Heart left ventricle (tissue), 16 donors: ENCODE results near the gene DLGAP4. TPM values are rescaled to one million over a fixed set of nuclear protein-coding genes. Genes with fewer than 3 reads are reported as not detected.

Experiments used
- ATAC-seq, 4 donors: fragments of 200-7000 bp; cut with Tn5 transposase; one replicate each; pipeline ENCODE4 v1.9.1; 2020 to 2022; ENCODE audit warnings: moderate library complexity in 4 of 4, mild to moderate bottlenecking in 3 of 4, moderate number of reproducible peaks in 1 of 4
- DNase-seq, 5 donors: peaks; one replicate each; pipeline ENCODE4 v3.0.0-alpha.2; 2020
- H3K27ac ChIP-seq, 12 donors: fragments of 200-600 bp; sonication (generic) in 4 of 12; one replicate each; pipeline versions ENCODE4 v1.5.0 to v1.8.0; 2016 to 2022; ENCODE audit warnings: mild to moderate bottlenecking in 2 of 12
- H3K27me3 ChIP-seq, 9 donors: fragments of 200-600 bp; sonication (generic) in 2 of 9; one replicate each; pipeline versions ENCODE4 v1.5.1 to v1.8.0; 2016 to 2022; ENCODE audit warnings: mild to moderate bottlenecking in 3 of 9
- H3K36me3 ChIP-seq, 9 donors: fragments of 200-600 bp; sonication (generic) in 2 of 9; one replicate each; pipeline versions ENCODE4 v1.5.0 to v1.8.0; 2018 to 2022; ENCODE audit warnings: mild to moderate bottlenecking in 2 of 9
- H3K4me1 ChIP-seq, 12 donors: fragments of 200-600 bp; sonication (generic) in 4 of 12; one replicate each; pipeline versions ENCODE4 v1.5.0 to v1.8.0; 2016 to 2022; ENCODE audit warnings: mild to moderate bottlenecking in 3 of 12
- H3K4me3 ChIP-seq, 12 donors: fragments of 200-600 bp; sonication (generic) in 4 of 12; one replicate each; pipeline versions ENCODE4 v1.5.0 to v1.8.0; 2017 to 2022; ENCODE audit warnings: mild to moderate bottlenecking in 9 of 12, moderate library complexity in 4 of 12
- H3K9me3 ChIP-seq, 12 donors: fragments of 200-600 bp; sonication (generic) in 4 of 12; one replicate each; pipeline versions ENCODE4 v1.5.0 to v1.8.0; 2016 to 2022; ENCODE audit warnings: mild to moderate bottlenecking in 1 of 12
- CTCF ChIP-seq, 12 donors: fragments of 200-600 bp; sonication (generic) in 4 of 12; IDR thresholded peaks; one replicate each; pipeline versions ENCODE4 v1.5.0 to v1.8.0; 2018 to 2022; ENCODE audit warnings: antibody characterized with exemption in 12 of 12, mild to moderate bottlenecking in 5 of 12
- POLR2A ChIP-seq, 2 donors: fragments of 450-650 bp; IDR thresholded peaks; one replicate each; pipeline ENCODE4 v1.6.1; 2017; ENCODE audit warnings: antibody characterized with exemption in 2 of 2, mild to moderate bottlenecking in 2 of 2, moderate library complexity in 2 of 2
- WGBS, 4 donors: extraction: QIAGEN DNeasy Blood & Tissue Kit in 2 of 4; methylation state at CpG; one replicate each; pipeline versions ENCODE4 v1.1.5 to v1.1.7; 2013 to 2018; 5-methylcytosine and 5-hydroxymethylcytosine counted together
- intact Hi-C, 10 donors: fragments of 100-400 bp; cut with DNase I; formaldehyde crosslinking; loops; one replicate each; pipeline versions ENCODE4 v1.11.1 to v1.14.2; 2022
- polyA plus RNA-seq, 2 donors: library from polyadenylated mRNA; stranded (reverse); fragments of 200-250 nt; gene quantifications; one replicate each; pipeline ENCODE4 v1.2.3, GENCODE V29; 2013
- total RNA-seq, 9 donors: library from RNA; depleted of rRNA in 2 of 9; stranded (reverse); fragments of >200 nt in 2 of 9; fragmentation: NEBNext Ultra II Directional in 3 of 9; extraction: Animal tissue kit (Norgen Biotek cat#: 25700) in 3 of 9; gene quantifications; one replicate each; pipeline versions ENCODE4 v1.1.0 to v1.2.4, GENCODE V29; 2016 to 2023
- donor health status: ischemic (EF 13 %, LVEDD 7.1; RV severe dilation, severe dysfunction).
- donor health status: healthy with polysubstance abuse.
- donor health status: DM: no; HTN: yes; CAD: no.
- donor health status: DM: no; HTN: no; CAD: no.
- donor health status: ischemic (EF 25% LVEDD 6.9; RV normal size, moderate dysfunction).
- donor health status: ischemic (EF 25% LVEDD 5.7; RV mildly dilated, moderate dysfunction).
- donor health status: healthy.
- donor health status: DM: yes; HTN: yes; CAD: no.
- donor health status: ischemic (EF 35%, LVEDD 5.7; RV mildly dilated, moderate dysfunction).
- donor health status: nonischemic (EF 11% LVEDD 7.7; RV severe dilation, severe dysfunction).
- donor health status: DM: yes; HTN: yes; CAD: no.
- donor health status: PGD.
- donor health status: ischemic (EF 29% LVEDD 5.4; RV normal size, mild dysfunction).
- donor health status: nonischemic (EF 23%, LVEDD 6.1; RV moderate dilation, normal function).

Gene DLGAP4
- total and polyA plus RNA-seq, 11 donors = 25.6 to 76.7 (median 55.1) TPM

- Histone ChIP-seq H3K36me3 (peaks cover 0 to 58% (median 50%) of the 10 kb centered on the region in 9 donors), H3K4me1 (peaks cover 0 to 6% (median under 1%) of the 10 kb centered on the region in 12 donors), H3K27me3 (no peaks in the 10 kb centered on the region), H3K4me3 (no peak overlapping the region), H3K27ac (peak overlapping the region in 1 of 12 donors; percentile 86), H3K9me3 (no peaks in the 10 kb centered on the region)
- intact Hi-C loops = no loop called here
- TF ChIP-seq POLR2A (IDR thresholded peaks at IDR 0.05) = no peak
- no peak for TF ChIP-seq CTCF (IDR thresholded peaks at IDR 0.05)
- ATAC-seq (peak in 2 of 4 donors; percentile 3 to 7), DNase-seq (no peak)
- 84 to 89% (median 84%) methylated on average over 10 to 18 of the region's 18 CpGs for WGBS, 4 donors
Observed at GRCh38 chr20:36528176-36528874, 222.2 kb downstream of the DLGAP4 start.

GRCh38 chr20:36528875-36529417 is 222.8 kb downstream of the DLGAP4 start:
- no peak overlapping the region for H3K4me3 ChIP-seq
- 72 to 81% (median 75%) methylated on average over 13 to 14 of the region's 14 CpGs for WGBS, 4 donors
- H3K27ac ChIP-seq = peak overlapping the region in 1 of 12 donors; percentile 86
- H3K27me3 ChIP-seq = no peaks in the 10 kb centered on the region
- peaks cover 0 to 52% (median 46%) of the 10 kb centered on the region in 9 donors for H3K36me3 ChIP-seq
- ATAC-seq (peak in 3 of 4 donors; percentile 9 to 22 (median 11)), DNase-seq (no peak)
- intact Hi-C loops = no loop called here
- TF ChIP-seq CTCF (IDR thresholded peaks at IDR 0.05) (no peak), POLR2A (IDR thresholded peaks at IDR 0.05) (no peak)
- H3K9me3 ChIP-seq = no peaks in the 10 kb centered on the region
- peaks cover 0 to 2% (median 0%) of the 10 kb centered on the region in 12 donors for H3K4me1 ChIP-seq

GRCh38 chr20:36532388-36532787 is 226.2 kb downstream of the DLGAP4 start:
- H3K27ac ChIP-seq = no peak overlapping the region
- peaks cover 0 to 17% (median 13%) of the 10 kb centered on the region in 9 donors for H3K36me3 ChIP-seq
- no peak overlapping the region for H3K4me3 ChIP-seq
- no peaks in the 10 kb centered on the region for H3K4me1 ChIP-seq
- H3K9me3 ChIP-seq = no peaks in the 10 kb centered on the region
- TF ChIP-seq CTCF (IDR thresholded peaks at IDR 0.05) = no peak
- no peak for TF ChIP-seq POLR2A (IDR thresholded peaks at IDR 0.05)
- DNase-seq (no peak), ATAC-seq (no peak)
- WGBS, 4 donors = 86 to 93% (median 91%) methylated on average over 10 of the region's 10 CpGs
- intact Hi-C loops = no loop called here
- no peaks in the 10 kb centered on the region for H3K27me3 ChIP-seq

GRCh38 chr20:36532822-36533221 is 226.7 kb downstream of the DLGAP4 start:
- ATAC-seq = no peak
- intact Hi-C loops = no loop called here
- Histone ChIP-seq H3K27me3 (no peaks in the 10 kb centered on the region), H3K4me1 (peaks cover 0 to 4% (median 0%) of the 10 kb centered on the region in 12 donors), H3K27ac (no peak overlapping the region), H3K9me3 (no peaks in the 10 kb centered on the region), H3K4me3 (no peak overlapping the region), H3K36me3 (peaks cover 0 to 13% (median 8%) of the 10 kb centered on the region in 9 donors)
- DNase-seq = no peak
- WGBS, 4 donors = 85 to 95% (median 89%) methylated on average over 3 of the region's 3 CpGs
- TF ChIP-seq CTCF (IDR thresholded peaks at IDR 0.05) = no peak
- TF ChIP-seq POLR2A (IDR thresholded peaks at IDR 0.05) = no peak
